Neural progenitor cell (in vitro differentiated cells): Measurements from ENCODE around the gene EP400. TPM values are rescaled to one million over a fixed set of nuclear protein-coding genes. Genes with fewer than 3 reads are reported as not detected.

Source experiments
- DNase-seq: peaks from one replicate; pipeline ENCODE4 v3.0.0-alpha.2; 2016; ENCODE audit warnings: low spot score
- H2AFZ ChIP-seq: fragments of 200-600 bp; sonication (generic); replicated peaks from 2 replicates; pipeline ENCODE4 v1.6.1; 2016; ENCODE audit warnings: antibody characterized with exemption
- H3F3A ChIP-seq: fragments of 200-600 bp; sonication (generic); 2 replicates; pipeline ENCODE4 v1.6.1; 2016; ENCODE audit warnings: antibody characterized with exemption, low read depth
- H3K27ac ChIP-seq: fragments of 200-600 bp; sonication (generic); 2 replicates; pipeline ENCODE4 v1.5.1; 2016; ENCODE audit warnings: mild to moderate bottlenecking
- H3K27me3 ChIP-seq: fragments of 200-600 bp; sonication (generic); 2 replicates; pipeline ENCODE4 v1.6.1; 2016; ENCODE audit warnings: mild to moderate bottlenecking, moderate library complexity
- H3K36me3 ChIP-seq: fragments of 200-600 bp; sonication (generic); 2 replicates; pipeline ENCODE4 v1.5.1; 2016
- H3K4me1 ChIP-seq: fragments of 200-600 bp; sonication (generic); 2 replicates; pipeline ENCODE4 v1.6.1; 2016; ENCODE audit warnings: mixed run types
- H3K4me2 ChIP-seq: fragments of 200-600 bp; sonication (generic); 2 replicates; pipeline ENCODE4 v1.6.1; 2016
- H3K4me3 ChIP-seq: fragments of 200-600 bp; sonication (generic); 2 replicates; pipeline ENCODE4 v1.5.1; 2016
- H3K79me2 ChIP-seq: fragments of 200-600 bp; sonication (generic); 2 replicates; pipeline ENCODE4 v1.6.1; 2016; ENCODE audit warnings: low read depth
- H3K9ac ChIP-seq: fragments of 200-600 bp; sonication (generic); 2 replicates; pipeline ENCODE4 v1.6.1; 2016
- H3K9me3 ChIP-seq: fragments of 200-600 bp; sonication (generic); 2 replicates; pipeline ENCODE4 v1.5.1; 2016; ENCODE audit warnings: low read depth
- H4K20me1 ChIP-seq: fragments of 200-600 bp; sonication (generic); 2 replicates; pipeline ENCODE4 v1.6.1; 2016; ENCODE audit warnings: low read depth
- H3K27ac Mint-ChIP-seq: 3 replicates; pipeline ENCODE4 v1.8.0; 2021; ENCODE audit warnings: mixed read lengths
- H3K27me3 Mint-ChIP-seq: 2 replicates; pipeline ENCODE4 v1.8.0; 2022; ENCODE audit warnings: low read depth, mild to moderate bottlenecking, inconsistent platforms, moderate library complexity, mixed read lengths; ENCODE audit not compliant: insufficient read depth
- H3K36me3 Mint-ChIP-seq: 3 replicates; pipeline ENCODE4 v1.8.0; 2021; ENCODE audit warnings: mixed read lengths
- H3K4me1 Mint-ChIP-seq: 3 replicates; pipeline ENCODE4 v1.8.0; 2021; ENCODE audit warnings: mixed read lengths
- H3K4me3 Mint-ChIP-seq: 3 replicates; pipeline ENCODE4 v1.8.0; 2021; ENCODE audit warnings: mild to moderate bottlenecking, moderate library complexity, mixed read lengths
- H3K9me3 Mint-ChIP-seq: 3 replicates; pipeline ENCODE4 v1.8.0; 2020; ENCODE audit warnings: mixed read lengths
- CTCF ChIP-seq: fragments of 200-600 bp; sonication (generic); IDR thresholded peaks from 2 replicates; pipeline ENCODE4 v1.5.1; 2017; ENCODE audit warnings: antibody characterized with exemption, mild to moderate bottlenecking
- EZH2 ChIP-seq: fragments of 200-600 bp; sonication (generic); IDR thresholded peaks from 2 replicates; pipeline ENCODE4 v1.6.1; 2017; ENCODE audit warnings: antibody characterized with exemption, mild to moderate bottlenecking, moderate library complexity
- EZH2phosphoT487 ChIP-seq: fragments of 200-600 bp; sonication (generic); IDR thresholded peaks from 2 replicates; pipeline ENCODE4 v1.6.1; 2017; ENCODE audit warnings: antibody characterized with exemption
- total RNA-seq: library from RNA; depleted of rRNA; stranded (reverse); fragments of >200 nt; gene quantifications from 2 replicates; pipeline ENCODE4 v1.2.3, GENCODE V29; 2015; ENCODE audit warnings: low replicate concordance

EP400 gene
- total RNA-seq, 1 donor from 2014 or later = 16.3 TPM

- Mint-ChIP-seq H3K4me3 (peak overlapping the region; percentile 33), H3K27me3 (peaks cover 2% of the 10 kb centered on the region), H3K9me3 (no peaks in the 10 kb centered on the region), H3K27ac (no peak overlapping the region), H3K36me3 (peaks cover 20% of the 10 kb centered on the region), H3K4me1 (no peaks in the 10 kb centered on the region)
- Histone ChIP-seq H3K9ac (no peak overlapping the region), H4K20me1 (no peaks in the 10 kb centered on the region), H2AFZ (no peak overlapping the region), H3K27ac (no peak overlapping the region), H3K9me3 (no peaks in the 10 kb centered on the region), H3K27me3 (no peaks in the 10 kb centered on the region), H3K79me2 (no peaks in the 10 kb centered on the region), H3K4me1 (no peaks in the 10 kb centered on the region), H3K36me3 (no peaks in the 10 kb centered on the region), H3K4me3 (no peak overlapping the region), H3K4me2 (no peak overlapping the region), H3F3A (no peaks in the 10 kb centered on the region)
- TF ChIP-seq EZH2 = no peak
- no peak for TF ChIP-seq EZH2phosphoT487
- no peak for TF ChIP-seq CTCF
- DNase-seq = no peak
Observed at GRCh38 chr12:131941116-131941986, 8.4 kb upstream of the EP400 start.

GRCh38 chr12:131941987-131942341, 7.8 kb upstream of the EP400 start:
- H3K27me3 Mint-ChIP-seq = peaks cover 2% of the 10 kb centered on the region
- Histone ChIP-seq H3K79me2 (no peaks in the 10 kb centered on the region), H3K4me3 (no peak overlapping the region), H3K4me1 (no peaks in the 10 kb centered on the region), H3F3A (no peaks in the 10 kb centered on the region), H3K36me3 (no peaks in the 10 kb centered on the region), H3K27me3 (no peaks in the 10 kb centered on the region), H3K9ac (no peak overlapping the region), H3K4me2 (no peak overlapping the region), H4K20me1 (no peaks in the 10 kb centered on the region), H2AFZ (no peak overlapping the region), H3K9me3 (no peaks in the 10 kb centered on the region), H3K27ac (no peak overlapping the region)
- no peaks in the 10 kb centered on the region for H3K4me1 Mint-ChIP-seq
- H3K9me3 Mint-ChIP-seq = no peaks in the 10 kb centered on the region
- H3K36me3 Mint-ChIP-seq = peaks cover 20% of the 10 kb centered on the region
- DNase-seq = no peak
- peak overlapping the region; percentile 33 for H3K4me3 Mint-ChIP-seq
- no peak overlapping the region for H3K27ac Mint-ChIP-seq
- TF ChIP-seq EZH2 = no peak
- no peak for TF ChIP-seq CTCF
- TF ChIP-seq EZH2phosphoT487 = no peak

GRCh38 chr12:131942671-131943070, 7.1 kb upstream of the EP400 start:
- H4K20me1 ChIP-seq = no peaks in the 10 kb centered on the region
- no peaks in the 10 kb centered on the region for H3K79me2 ChIP-seq
- H3K9me3 ChIP-seq = no peaks in the 10 kb centered on the region
- H3K27ac ChIP-seq = no peak overlapping the region
- TF ChIP-seq EZH2 (no peak), CTCF (no peak), EZH2phosphoT487 (no peak)
- peaks cover 3% of the 10 kb centered on the region for H3F3A ChIP-seq
- Mint-ChIP-seq H3K4me1 (no peaks in the 10 kb centered on the region), H3K4me3 (no peak overlapping the region), H3K9me3 (no peaks in the 10 kb centered on the region), H3K36me3 (peaks cover 18% of the 10 kb centered on the region), H3K27ac (no peak overlapping the region), H3K27me3 (peaks cover 5% of the 10 kb centered on the region)
- no peak overlapping the region for H3K4me3 ChIP-seq
- H3K36me3 ChIP-seq = no peaks in the 10 kb centered on the region
- H3K27me3 ChIP-seq = no peaks in the 10 kb centered on the region
- no peak overlapping the region for H2AFZ ChIP-seq
- no peak overlapping the region for H3K9ac ChIP-seq
- DNase-seq = no peak
- H3K4me1 ChIP-seq = no peaks in the 10 kb centered on the region
- H3K4me2 ChIP-seq = no peak overlapping the region
